Superior temporal gyrus (tissue), 1 donor: Measurements from ENCODE around the gene NDUFA8.

ENCODE experiments used
- DNase-seq: peaks from one replicate; pipeline ENCODE4 v3.0.0-alpha.2; 2016; ENCODE audit errors: extremely low spot score

NDUFA8 gene

GRCh38 chr9:122135529-122135859 lies 24.1 kb downstream of the NDUFA8 start:
- DNase-seq, result no peak

- no peak for DNase-seq
Observed at GRCh38 chr9:122134822-122135528, 24.6 kb downstream of the NDUFA8 start.

- no peak for DNase-seq
Observed at GRCh38 chr9:122133984-122134535, 25.5 kb downstream of the NDUFA8 start.

GRCh38 chr9:122133263-122133983 lies 26.2 kb downstream of the NDUFA8 start:
- no peak for DNase-seq

- no peak for DNase-seq
Observed at GRCh38 chr9:122132539-122132938, 27.0 kb downstream of the NDUFA8 start.

GRCh38 chr9:122131401-122132001 lies 28.1 kb downstream of the NDUFA8 start:
- no peak for DNase-seq

- DNase-seq, result no peak
Observed at GRCh38 chr9:122130837-122131236, 28.7 kb downstream of the NDUFA8 start.

GRCh38 chr9:122129969-122130368 lies 29.6 kb downstream of the NDUFA8 start:
- DNase-seq, result no peak

GRCh38 chr9:122128969-122129343 lies 30.6 kb downstream of the NDUFA8 start:
- no peak for DNase-seq

- no peak for DNase-seq
Observed at GRCh38 chr9:122128007-122128968, 31.3 kb downstream of the NDUFA8 start.

- peak; percentile 35 for DNase-seq
Observed at GRCh38 chr9:122127396-122127798, 32.2 kb downstream of the NDUFA8 start.

GRCh38 chr9:122126331-122127261 lies 33.0 kb downstream of the NDUFA8 start:
- DNase-seq, result no peak

- no peak for DNase-seq
Observed at GRCh38 chr9:122125509-122126330, 33.9 kb downstream of the NDUFA8 start.

- peak; percentile 96 for DNase-seq
Observed at GRCh38 chr9:122125158-122125508, 34.4 kb downstream of the NDUFA8 start.

GRCh38 chr9:122124528-122124927 lies 35.1 kb downstream of the NDUFA8 start:
- DNase-seq, result no peak

GRCh38 chr9:122124048-122124447 lies 35.5 kb downstream of the NDUFA8 start:
- DNase-seq, result no peak

- peak; percentile 89 for DNase-seq
Observed at GRCh38 chr9:122122903-122123632, 36.5 kb downstream of the NDUFA8 start.

- no peak for DNase-seq
Observed at GRCh38 chr9:122122468-122122867, 37.1 kb downstream of the NDUFA8 start.

- no peak for DNase-seq
Observed at GRCh38 chr9:122121931-122122330, 37.6 kb downstream of the NDUFA8 start.
